Activated B cell treated with CpG ODN at 0.5 μM for 24 hours (primary cell): ENCODE data around the gene DPM2. TPM values are rescaled to one million over a fixed set of nuclear protein-coding genes. Genes with fewer than 3 reads are reported as not detected.

Experiments
- ATAC-seq: fragments of 200-7000 bp; cut with Tn5 transposase; one replicate; pipeline ENCODE4 v1.10.0; 2021; ENCODE audit warnings: low read depth, mild to moderate bottlenecking, moderate library complexity
- CTCF ChIA-PET: fragments of 350-600 bp; sonication (Branson Sonifier 250); formaldehyde crosslinking; loops from one replicate; lab custom pipeline; 2021; ENCODE audit warnings: antibody characterized with exemption; lab: Charles Lee
- POLR2A ChIA-PET: fragments of 350-600 bp; sonication (Branson Sonifier 250); formaldehyde crosslinking; loops from one replicate; lab custom pipeline; 2021; ENCODE audit warnings: antibody characterized with exemption; lab: Charles Lee
- DNase-seq: peaks from one replicate; pipeline ENCODE4 v3.0.0; 2022
- H3K27ac Mint-ChIP-seq: one replicate; pipeline ENCODE4 v1.8.0; 2020; ENCODE audit warnings: mixed read lengths
- H3K27me3 Mint-ChIP-seq: one replicate; pipeline ENCODE4 v1.8.0; 2021; ENCODE audit warnings: mixed read lengths
- H3K36me3 Mint-ChIP-seq: one replicate; pipeline ENCODE4 v1.8.0; 2021; ENCODE audit warnings: low read depth, mixed read lengths
- H3K4me1 Mint-ChIP-seq: one replicate; pipeline ENCODE4 v1.8.0; 2021; ENCODE audit warnings: mixed read lengths
- H3K4me3 Mint-ChIP-seq: one replicate; pipeline ENCODE4 v1.8.0; 2020; ENCODE audit warnings: mild to moderate bottlenecking, mixed read lengths
- H3K9me3 Mint-ChIP-seq: one replicate; pipeline ENCODE4 v1.8.0; 2020; ENCODE audit warnings: mixed read lengths
- CTCF ChIP-seq: fragments of 200-600 bp; IDR thresholded peaks from one replicate; pipeline ENCODE4 v1.8.0; 2022; ENCODE audit warnings: antibody characterized with exemption, mild to moderate bottlenecking
- intact Hi-C: fragments of 100-400 bp; cut with micrococcal nuclease; formaldehyde crosslinking; loops from one replicate; pipeline ENCODE4 v1.15.1; 2024
- total RNA-seq: library from RNA; stranded (reverse); gene quantifications from 2 replicates; pipeline ENCODE4 v1.2.3, GENCODE V29; 2022

Gene DPM2
- total RNA-seq, 1 donor from 2014 or later, result 50.6 TPM

- Mint-ChIP-seq H3K4me3 (no peak overlapping the region), H3K9me3 (no peaks in the 10 kb centered on the region), H3K36me3 (peaks cover 71% of the 10 kb centered on the region), H3K4me1 (peaks cover 26% of the 10 kb centered on the region), H3K27ac (peak overlapping the region; percentile 35), H3K27me3 (no peaks in the 10 kb centered on the region)
- ChIA-PET POLR2A (no interaction called here), CTCF (no interaction called here)
- no peak for ATAC-seq
- no peak for DNase-seq
- no peak for TF ChIP-seq CTCF
- intact Hi-C loops, result no loop called here
Observed at GRCh38 chr9:127945942-127946341, 8.3 kb upstream of the DPM2 start.

- Mint-ChIP-seq H3K4me3 (no peak overlapping the region), H3K9me3 (no peaks in the 10 kb centered on the region), H3K27ac (peak overlapping the region; percentile 35), H3K36me3 (peaks cover 72% of the 10 kb centered on the region), H3K4me1 (peaks cover 24% of the 10 kb centered on the region), H3K27me3 (no peaks in the 10 kb centered on the region)
- ATAC-seq (no peak), DNase-seq (no peak)
- intact Hi-C loops, result no loop called here
- ChIA-PET CTCF (interaction anchor here (7.3 kb wide), 1 partner anchor 91 kb away, joined by 160 read pairs; no protein-coding TSS in a partner anchor), POLR2A (no interaction called here)
- no peak for TF ChIP-seq CTCF
Observed at GRCh38 chr9:127945338-127945737, 7.7 kb upstream of the DPM2 start.

GRCh38 chr9:127944586-127945218 is 7.0 kb upstream of the DPM2 start:
- ChIA-PET POLR2A (interaction anchor here (0.9 to 2.2 kb wide), 3 partner anchors 11 to 181 kb away, joined by 3 to 6 read pairs (median 5); no protein-coding TSS in a partner anchor), CTCF (interaction anchor here (1.0 to 7.3 kb wide), 8 partner anchors 10 to 172 kb away, joined by 4 to 160 read pairs (median 14); partner anchors contain the start of gene NAIF1)
- no peak for TF ChIP-seq CTCF
- ATAC-seq, result no peak
- Mint-ChIP-seq H3K27me3 (no peaks in the 10 kb centered on the region), H3K36me3 (peaks cover 68% of the 10 kb centered on the region), H3K4me1 (peaks cover 21% of the 10 kb centered on the region), H3K27ac (no peak overlapping the region), H3K9me3 (no peaks in the 10 kb centered on the region), H3K4me3 (no peak overlapping the region)
- intact Hi-C loops, result no loop called here
- no peak for DNase-seq

GRCh38 chr9:127943731-127944144 is 6.1 kb upstream of the DPM2 start:
- H3K4me1 Mint-ChIP-seq, result peaks cover 21% of the 10 kb centered on the region
- peaks cover 68% of the 10 kb centered on the region for H3K36me3 Mint-ChIP-seq
- peak; percentile 71 for DNase-seq
- intact Hi-C loops, result loop anchor here (1.0 to 2.0 kb wide), 5 partner anchors 12 to 174 kb away; partner anchors contain the start of gene EEIG1
- TF ChIP-seq CTCF, result no peak
- no peak overlapping the region for H3K4me3 Mint-ChIP-seq
- no peaks in the 10 kb centered on the region for H3K9me3 Mint-ChIP-seq
- POLR2A ChIA-PET, result interaction anchor here (0.6 to 2.2 kb wide), 9 partner anchors 12 to 182 kb away, joined by 3 to 6 read pairs (median 4); partner anchors contain the start of gene NAIF1
- H3K27ac Mint-ChIP-seq, result peak overlapping the region; percentile 73
- peak; percentile 93 for ATAC-seq
- H3K27me3 Mint-ChIP-seq, result no peaks in the 10 kb centered on the region
- CTCF ChIA-PET, result interaction anchor here (0.7 to 7.3 kb wide), 19 partner anchors 11 to 181 kb away, joined by 3 to 160 read pairs (median 5); partner anchors contain the start of gene NAIF1
